GM18907 (cell line): ENCODE data around the gene KCNMB3.
"Not testable (repeated sequence)": the region's sequence is repeated elsewhere in the genome, so short reads cannot be mapped to it uniquely, and the experiment has no call there.

Experiments used
- ATAC-seq: cut with Tn5 transposase; IDR thresholded peaks from one replicate; pipeline ENCODE4 v1.9.1; 2021; ENCODE audit warnings: mild to moderate bottlenecking, moderate library complexity; ENCODE audit not compliant: unreplicated experiment

Gene KCNMB3

GRCh38 chr3:179265092-179265491 is 14.2 kb upstream of the KCNMB3 start:
- ATAC-seq = no peak

DNA sequence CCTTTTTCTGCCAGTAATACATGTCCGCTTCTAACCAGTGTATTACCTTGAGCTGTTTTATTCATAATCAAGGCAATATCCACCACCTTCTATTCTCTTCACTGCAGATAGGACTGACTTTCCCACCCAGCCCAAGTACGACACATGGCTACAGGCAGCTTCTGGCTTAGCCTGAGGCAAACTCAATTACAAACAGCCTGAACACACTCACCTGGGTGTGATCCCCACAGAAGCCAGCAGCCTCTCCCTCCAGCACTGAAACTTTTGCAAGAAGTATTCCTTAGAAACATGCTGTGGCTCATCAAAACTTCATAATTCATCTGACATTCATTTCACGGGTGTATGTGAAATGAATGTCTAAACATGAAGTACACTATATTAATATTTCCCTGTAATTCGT is 13.5 kb upstream of the KCNMB3 start:
- no peak for ATAC-seq

GRCh38 chr3:179263134-179263533 is 12.2 kb upstream of the KCNMB3 start:
- ATAC-seq = no peak

DNA sequence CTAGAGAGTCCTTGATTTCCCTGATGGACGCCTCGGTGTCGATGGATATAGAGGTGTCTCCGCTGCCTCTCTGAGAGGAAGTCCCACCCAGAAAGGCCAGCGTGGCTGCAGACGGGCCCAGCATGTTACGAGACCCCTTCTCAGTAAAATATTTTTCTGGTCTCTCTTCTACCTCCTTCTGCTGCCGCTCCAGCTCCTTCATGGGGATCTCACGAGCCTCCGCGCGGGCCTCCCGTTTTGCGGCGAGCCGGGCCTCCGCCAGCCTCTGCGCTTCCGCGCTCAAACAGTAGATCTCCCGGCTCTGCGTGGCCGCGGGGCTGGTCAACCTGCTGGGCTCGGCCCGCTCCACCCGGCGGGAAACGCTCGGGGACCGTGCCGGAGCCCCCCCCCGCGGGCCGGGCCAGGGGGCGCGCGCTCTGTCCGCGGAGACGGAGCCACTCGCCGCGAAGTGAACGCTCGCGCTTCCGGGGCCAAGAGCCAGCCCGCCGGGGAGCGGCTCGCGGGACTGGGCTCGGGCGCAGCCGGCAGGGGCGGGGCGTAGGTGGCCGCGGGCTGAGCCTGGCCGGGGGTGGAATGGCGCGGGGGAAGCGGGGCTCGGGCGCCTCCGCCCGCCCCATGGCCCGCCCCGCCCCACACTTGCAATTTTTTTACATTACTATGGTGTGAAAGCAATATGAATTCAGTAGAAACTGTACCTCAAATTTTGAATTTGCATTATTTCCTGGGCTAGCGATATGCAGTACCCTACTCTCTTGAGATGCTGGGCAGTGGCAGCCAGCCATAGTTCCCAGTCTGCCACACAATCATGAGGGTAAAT is 10.2 kb upstream of the KCNMB3 start:
- ATAC-seq = peak; percentile 88

DNA sequence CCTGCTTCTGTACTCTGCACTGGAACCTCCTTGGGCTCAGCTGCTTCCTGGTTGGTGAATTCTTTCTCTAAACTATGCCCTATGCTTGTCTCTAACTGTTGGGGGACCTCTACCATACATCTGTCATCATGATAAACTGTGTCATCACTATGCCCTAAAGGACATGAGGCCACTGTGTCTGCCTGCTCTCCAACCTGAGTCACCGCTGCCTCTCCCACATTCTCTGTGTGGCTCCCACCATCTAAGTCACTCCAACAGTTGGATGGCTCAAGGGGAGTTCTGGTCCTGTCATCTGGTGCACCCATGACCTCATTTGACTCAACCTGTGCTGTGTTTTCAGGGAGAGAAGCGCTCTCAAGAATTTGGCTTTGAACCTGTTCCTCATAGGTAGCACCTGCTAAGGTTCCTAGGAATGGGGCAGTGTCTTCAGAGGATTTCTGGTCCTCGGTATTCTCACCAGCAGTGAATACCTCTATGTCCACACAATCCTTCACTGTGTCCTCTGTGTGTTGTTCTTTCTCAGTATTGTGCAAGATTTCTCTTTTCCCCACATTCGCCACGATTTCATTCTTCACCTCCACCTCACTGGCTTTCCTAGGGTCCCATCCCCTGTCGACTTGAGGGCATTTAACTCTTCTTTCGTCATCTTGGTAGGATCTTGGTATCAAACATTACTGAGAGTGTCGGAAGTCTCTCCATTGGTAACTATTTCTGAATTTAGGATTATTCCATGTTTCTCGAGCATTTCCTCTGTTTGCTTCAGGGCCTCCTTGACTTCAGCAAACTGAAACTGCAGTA is 9.2 kb upstream of the KCNMB3 start:
- not testable (repeated sequence) for ATAC-seq

DNA sequence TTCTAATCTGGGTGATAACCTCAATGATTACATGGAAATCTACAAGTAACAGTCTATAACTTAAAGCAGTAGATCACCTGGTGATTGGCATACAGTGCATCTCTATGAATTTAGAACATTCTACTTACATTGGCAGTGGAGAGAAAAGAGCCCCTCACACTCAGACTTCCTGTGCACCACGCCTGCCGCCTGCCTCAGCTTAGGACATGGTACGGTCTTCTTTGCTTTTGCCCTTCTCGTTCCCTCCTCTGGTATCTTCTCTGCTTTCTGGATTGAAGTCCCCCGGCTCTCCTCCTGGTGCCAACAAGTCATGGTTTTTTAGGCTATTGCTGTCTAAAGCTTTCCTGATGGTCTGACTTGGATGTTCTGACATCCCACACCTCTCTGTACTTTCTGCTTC is 7.9 kb upstream of the KCNMB3 start:
- no peak for ATAC-seq

- not testable (repeated sequence) for ATAC-seq
Observed at GRCh38 chr3:179257742-179258141, 6.8 kb upstream of the KCNMB3 start.

DNA sequence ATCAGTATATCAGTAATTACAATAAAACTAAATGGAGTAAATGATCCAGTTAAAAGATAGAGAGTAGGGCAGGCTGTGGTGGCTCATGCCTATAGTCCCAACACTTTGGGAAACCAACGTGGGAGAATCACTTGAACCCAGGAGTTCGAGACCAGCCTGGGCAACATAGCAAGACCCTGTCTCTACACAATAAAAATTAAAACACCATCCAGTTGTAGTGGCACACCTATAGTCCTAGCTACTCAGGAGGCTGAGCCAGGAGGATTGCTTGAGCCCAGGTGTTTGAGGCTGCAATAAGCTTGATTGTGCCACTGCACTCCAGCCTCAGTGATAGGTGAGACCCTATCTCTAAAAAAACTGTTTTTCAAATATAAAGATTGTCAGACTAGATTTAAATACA is 5.9 kb upstream of the KCNMB3 start:
- no peak for ATAC-seq

GRCh38 chr3:179247289-179248015 is 3.5 kb downstream of the KCNMB3 start:
- ATAC-seq = no peak

GRCh38 chr3:179244878-179245277 is 6.0 kb downstream of the KCNMB3 start:
- no peak for ATAC-seq

GRCh38 chr3:179242859-179243258 is 8.1 kb downstream of the KCNMB3 start:
- not testable (repeated sequence) for ATAC-seq

DNA sequence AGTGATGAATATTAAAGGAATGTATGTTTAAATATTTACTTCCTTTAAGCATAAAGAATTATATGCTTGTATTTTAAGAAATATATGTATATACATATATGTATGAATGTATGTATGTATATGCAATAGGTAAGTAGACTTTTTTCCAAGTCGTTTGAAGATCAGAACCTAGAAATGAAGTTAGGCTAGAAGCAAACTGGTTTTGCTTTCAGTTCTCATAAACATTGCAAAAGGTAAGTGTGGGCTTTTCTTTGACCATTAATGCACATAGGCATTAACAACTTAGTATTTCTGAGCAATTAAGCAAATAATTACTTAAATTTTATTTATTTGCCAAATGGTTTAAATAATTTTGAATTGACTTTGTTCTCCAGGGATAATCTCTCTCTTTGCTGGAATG is 10.6 kb downstream of the KCNMB3 start:
- peak; percentile 38 for ATAC-seq

GRCh38 chr3:179236669-179237301 is 14.1 kb downstream of the KCNMB3 start:
- peak; percentile 83 for ATAC-seq

DNA sequence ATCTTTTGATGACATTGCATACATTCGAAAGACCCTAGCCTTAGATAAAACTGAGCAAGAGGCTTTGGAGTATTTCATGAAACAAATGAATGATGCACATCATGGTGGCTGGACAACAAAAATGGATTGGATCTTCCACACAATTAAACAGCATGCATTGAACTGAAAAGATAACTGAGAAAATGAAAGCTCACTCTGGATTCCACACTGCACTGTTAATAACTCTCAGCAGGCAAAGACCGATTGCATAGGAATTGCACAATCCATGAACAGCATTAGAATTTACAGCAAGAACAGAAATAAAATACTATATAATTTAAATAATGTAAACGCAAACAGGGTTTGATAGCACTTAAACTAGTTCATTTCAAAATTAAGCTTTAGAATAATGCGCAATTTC is 16.7 kb downstream of the KCNMB3 start:
- ATAC-seq = no peak

DNA sequence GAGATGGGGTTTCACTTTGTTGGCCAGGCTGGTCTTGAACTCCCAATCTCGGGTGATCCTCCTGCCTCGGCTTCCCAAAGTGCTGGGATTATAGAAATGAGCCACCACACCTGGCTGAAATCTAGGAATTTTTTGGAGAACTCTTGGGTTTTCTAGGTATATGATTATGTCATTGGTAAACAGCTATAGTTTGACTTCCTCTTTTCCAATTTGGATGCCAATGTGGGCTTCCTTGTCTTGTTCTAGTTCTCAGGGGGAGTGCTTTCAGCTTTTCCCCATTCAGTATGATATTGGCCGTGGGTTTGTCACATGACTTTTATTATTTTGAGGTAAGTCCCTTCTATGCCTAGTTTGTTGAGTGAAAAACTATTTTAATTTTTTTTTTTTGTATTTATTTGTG is 17.9 kb downstream of the KCNMB3 start:
- ATAC-seq = no peak

- ATAC-seq = no peak
Observed at GRCh38 chr3:179229177-179229576, 21.7 kb downstream of the KCNMB3 start.

GRCh38 chr3:179227349-179227748 is 23.6 kb downstream of the KCNMB3 start:
- no peak for ATAC-seq

DNA sequence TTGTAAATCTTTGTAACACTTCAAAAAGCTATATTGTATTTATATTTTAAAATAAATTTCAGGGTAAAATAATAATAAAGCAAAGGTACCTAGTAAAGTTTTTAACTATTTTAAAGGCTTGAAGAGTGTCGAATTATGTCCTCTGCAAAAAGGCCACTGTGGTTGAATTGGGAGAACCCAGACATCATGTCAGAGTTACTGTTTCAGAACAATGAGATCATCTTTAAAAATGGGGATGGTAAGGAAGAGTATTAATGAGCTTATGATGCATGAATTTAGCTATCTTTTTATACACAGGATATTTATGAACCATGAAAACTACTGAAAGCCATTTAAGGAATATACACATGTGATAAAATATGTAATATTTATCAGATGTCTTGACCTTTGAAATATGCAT is 26.3 kb downstream of the KCNMB3 start:
- ATAC-seq = no peak

GRCh38 chr3:179223548-179223947 is 27.4 kb downstream of the KCNMB3 start:
- ATAC-seq = no peak

GRCh38 chr3:179218213-179218612 is 32.7 kb downstream of the KCNMB3 start:
- not testable (repeated sequence) for ATAC-seq

- not testable (repeated sequence) for ATAC-seq
Observed at GRCh38 chr3:179215550-179215949, 35.4 kb downstream of the KCNMB3 start.
